SJSA1 (cell line): ENCODE data around the gene ADCYAP1R1. TPM values are rescaled to one million over a fixed set of nuclear protein-coding genes. Genes with fewer than 3 reads are reported as not detected.

Experiments used
- DNase-seq, 2 experiments: peaks; one replicate each; pipeline ENCODE4 v3.0.0-alpha.2; 2015 to 2020; ENCODE audit warnings: low spot score in 2 of 2, low read depth in 1 of 2
- H3K27ac ChIP-seq: fragments of 250-450 bp; sonication (Bioruptor Pico); 2 replicates; pipeline ENCODE4 v1.5.1; 2020; ENCODE audit warnings: mild to moderate bottlenecking, moderate library complexity
- H3K27me3 ChIP-seq: fragments of 250-450 bp; sonication (Bioruptor Pico); replicated peaks from 2 replicates; pipeline ENCODE4 v1.5.1; 2020; ENCODE audit warnings: mild to moderate bottlenecking, moderate library complexity
- H3K36me3 ChIP-seq: fragments of 250-450 bp; sonication (Bioruptor Pico); 2 replicates; pipeline ENCODE4 v1.5.1; 2020; ENCODE audit warnings: mild to moderate bottlenecking
- H3K4me1 ChIP-seq: fragments of 250-450 bp; sonication (Bioruptor Pico); replicated peaks from 2 replicates; pipeline ENCODE4 v1.6.1; 2021; ENCODE audit warnings: mild to moderate bottlenecking
- H3K4me3 ChIP-seq: fragments of 250-450 bp; sonication (Bioruptor Pico); 2 replicates; pipeline ENCODE4 v1.5.1; 2020; ENCODE audit warnings: mild to moderate bottlenecking
- H3K9me3 ChIP-seq: fragments of 250-450 bp; sonication (Bioruptor Pico); replicated peaks from 2 replicates; pipeline ENCODE4 v1.5.1; 2020; ENCODE audit warnings: mild to moderate bottlenecking
- total RNA-seq: library from RNA; depleted of rRNA; stranded (reverse); fragments of >200 nt; shearing (Covaris generic); gene quantifications from 2 replicates; pipeline ENCODE4 v1.2.3, GENCODE V29; 2014

The ADCYAP1R1 gene
- total RNA-seq, 1 experiment from 2014 or later = not detected

DNA sequence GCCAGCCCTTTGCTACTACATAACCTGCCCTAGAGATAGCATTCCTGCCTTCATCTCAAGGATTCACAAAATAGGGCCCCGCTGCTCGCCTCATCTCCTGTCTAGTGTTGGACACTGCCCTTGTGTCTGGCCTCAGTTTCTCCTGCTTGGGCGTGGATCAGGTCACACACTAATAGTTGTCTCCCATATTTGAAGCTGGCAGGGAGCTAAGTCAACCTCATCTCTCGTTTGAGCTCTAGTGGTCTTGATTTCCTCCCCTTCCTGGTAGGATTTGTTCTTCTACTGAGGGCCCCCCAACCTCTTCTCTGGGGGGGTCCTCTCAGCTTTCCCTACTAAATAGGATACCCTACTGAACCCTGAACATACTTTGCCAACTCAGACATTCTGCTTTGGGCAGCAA lies 42.2 kb downstream of the ADCYAP1R1 start:
- Histone ChIP-seq H3K9me3 (no peaks in the 10 kb centered on the region), H3K27me3 (0 out of 2 replicates have a peak, but pooled peaks cover 7% of the 10 kb centered on the region), H3K36me3 (no peaks in the 10 kb centered on the region), H3K4me1 (no peaks in the 10 kb centered on the region), H3K4me3 (no peak overlapping the region), H3K27ac (no peak overlapping the region)
- DNase-seq = no peak

DNA sequence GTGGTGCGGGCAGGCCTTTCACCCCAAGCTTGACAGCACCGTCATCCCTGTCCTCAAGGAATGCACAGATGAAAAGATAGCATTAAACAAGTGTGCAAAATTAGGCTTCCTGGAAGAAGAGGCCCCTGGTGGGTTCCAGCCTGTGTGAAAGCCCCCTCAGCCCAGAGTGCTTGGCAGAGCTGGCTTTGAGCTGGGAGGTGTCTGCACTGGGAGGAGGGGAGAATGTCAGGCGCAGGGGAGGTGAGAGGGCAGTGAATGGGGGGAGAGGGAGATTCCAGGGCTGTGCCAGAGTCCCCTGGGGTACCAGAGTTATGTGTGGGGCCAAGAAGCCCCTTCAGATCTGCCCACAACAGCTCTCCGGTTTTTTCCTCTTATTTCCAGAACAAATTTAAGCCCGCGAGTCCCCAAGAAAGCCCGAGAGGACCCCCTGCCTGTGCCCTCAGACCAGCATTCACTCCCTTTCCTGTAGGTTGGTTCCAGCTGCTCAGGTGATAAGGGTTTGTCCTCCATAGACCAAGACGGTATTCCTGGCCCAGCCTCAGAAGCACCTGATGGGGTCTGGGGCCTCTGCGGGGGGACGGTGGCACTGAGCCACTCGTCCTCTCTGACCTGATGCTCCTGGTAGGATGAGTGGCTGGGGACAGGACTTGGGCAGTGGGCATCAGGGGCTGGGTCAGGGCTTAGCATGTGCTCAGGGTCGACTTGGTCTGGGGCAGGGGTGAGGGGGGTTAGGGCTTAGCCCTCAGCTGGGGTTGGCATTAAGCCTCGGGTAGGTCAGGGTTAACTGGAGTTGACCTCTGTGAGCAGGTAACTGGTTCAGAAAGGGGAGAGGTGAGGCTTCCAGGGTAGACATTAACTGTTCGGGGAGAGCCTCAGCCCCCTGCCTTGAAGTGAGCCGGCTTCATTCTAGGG lies 43.4 kb downstream of the ADCYAP1R1 start:
- Histone ChIP-seq H3K4me3 (no peak overlapping the region), H3K27ac (no peak overlapping the region), H3K27me3 (0 out of 2 replicates have a peak, but pooled peaks cover 7% of the 10 kb centered on the region), H3K36me3 (no peaks in the 10 kb centered on the region), H3K9me3 (no peaks in the 10 kb centered on the region), H3K4me1 (no peaks in the 10 kb centered on the region)
- DNase-seq = peak in 1 of 2 experiments; percentile 30

GRCh38 chr7:31096198-31096876 lies 44.2 kb downstream of the ADCYAP1R1 start:
- Histone ChIP-seq H3K36me3 (no peaks in the 10 kb centered on the region), H3K9me3 (no peaks in the 10 kb centered on the region), H3K27ac (no peak overlapping the region), H3K4me3 (no peak overlapping the region), H3K4me1 (no peaks in the 10 kb centered on the region), H3K27me3 (0 out of 2 replicates have a peak, but pooled peaks cover 5% of the 10 kb centered on the region)
- peak in 1 of 2 experiments; percentile 37 for DNase-seq

DNA sequence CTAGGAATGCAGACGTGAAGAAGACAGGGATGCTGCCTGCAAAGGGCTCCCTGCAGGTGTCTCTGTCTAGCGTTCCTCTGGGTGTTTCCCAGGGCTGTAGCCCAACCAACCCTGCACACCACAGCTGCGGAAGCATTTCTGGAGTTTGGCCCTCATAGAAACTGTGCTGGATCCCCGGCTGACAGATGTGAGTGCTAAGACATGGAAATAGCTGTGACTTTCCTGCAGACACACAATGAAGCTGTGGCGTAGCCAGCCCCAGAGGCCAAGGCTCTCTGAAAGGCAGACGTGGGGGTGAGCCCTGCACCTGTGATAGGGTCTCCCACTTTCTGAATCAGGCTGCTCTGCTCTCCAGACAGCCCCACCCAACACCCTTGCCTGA lies 44.8 kb downstream of the ADCYAP1R1 start:
- 0 out of 2 replicates have a peak, but pooled peaks cover 3% of the 10 kb centered on the region for H3K27me3 ChIP-seq
- DNase-seq = peak in 1 of 2 experiments; percentile 28
- no peak overlapping the region for H3K27ac ChIP-seq
- no peaks in the 10 kb centered on the region for H3K36me3 ChIP-seq
- H3K9me3 ChIP-seq = no peaks in the 10 kb centered on the region
- H3K4me3 ChIP-seq = no peak overlapping the region
- no peaks in the 10 kb centered on the region for H3K4me1 ChIP-seq

GRCh38 chr7:31098642-31099360 lies 46.7 kb downstream of the ADCYAP1R1 start:
- H3K27me3 ChIP-seq = 0 out of 2 replicates have a peak, but pooled peaks cover 3% of the 10 kb centered on the region
- H3K9me3 ChIP-seq = no peaks in the 10 kb centered on the region
- H3K4me3 ChIP-seq = no peak overlapping the region
- H3K4me1 ChIP-seq = no peaks in the 10 kb centered on the region
- no peak overlapping the region for H3K27ac ChIP-seq
- no peaks in the 10 kb centered on the region for H3K36me3 ChIP-seq
- DNase-seq = peak in 1 of 2 experiments; percentile 22

DNA sequence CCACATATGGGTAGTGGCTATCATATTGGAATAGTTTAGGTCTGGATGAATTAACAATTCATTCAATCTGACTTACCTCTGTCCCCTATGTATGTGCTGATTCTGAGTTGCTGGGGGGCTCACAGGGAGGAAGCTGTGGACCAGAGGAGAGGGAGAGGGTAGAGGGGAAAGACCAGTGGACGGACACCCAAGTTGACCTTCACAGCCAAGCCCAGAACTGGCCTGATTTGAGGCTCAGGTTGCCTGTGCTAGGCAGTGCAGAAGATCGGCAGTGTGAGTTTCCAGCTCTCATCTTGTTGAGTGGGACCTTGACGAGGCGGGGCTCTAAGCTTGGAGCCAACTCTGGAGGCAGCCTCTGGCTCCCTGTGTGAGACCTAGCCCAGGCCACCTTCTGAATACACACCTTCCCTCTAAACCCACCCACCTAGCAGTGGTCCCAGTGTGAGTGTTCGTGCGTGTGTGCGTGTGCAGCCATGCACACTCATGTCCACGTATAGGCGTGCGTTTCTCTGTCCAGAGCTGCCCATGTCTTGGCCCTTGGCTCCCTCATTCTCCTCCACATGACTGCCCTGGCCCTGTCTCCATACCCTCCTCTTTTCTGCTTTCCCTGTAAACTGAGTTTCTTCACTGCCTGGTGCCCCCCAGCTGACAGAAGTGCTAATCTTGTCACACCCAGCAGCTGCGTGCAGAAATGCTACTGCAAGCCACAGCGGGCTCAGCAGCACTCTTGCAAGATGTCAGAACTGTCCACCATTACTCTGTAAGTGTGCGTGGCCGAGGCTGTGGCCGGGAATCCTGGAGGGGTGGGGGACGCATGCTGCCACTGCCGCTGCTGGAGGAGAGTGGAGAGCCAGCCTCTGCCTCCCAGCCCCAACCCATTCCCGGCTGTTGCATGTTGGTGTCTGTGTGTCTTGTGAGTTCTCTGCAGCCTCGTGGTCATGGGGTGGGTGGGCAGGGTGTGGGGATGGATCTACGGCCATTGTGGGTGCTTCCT lies 47.6 kb downstream of the ADCYAP1R1 start:
- H3K4me3 ChIP-seq = no peak overlapping the region
- H3K27ac ChIP-seq = no peak overlapping the region
- no peaks in the 10 kb centered on the region for H3K36me3 ChIP-seq
- H3K9me3 ChIP-seq = no peaks in the 10 kb centered on the region
- H3K4me1 ChIP-seq = no peaks in the 10 kb centered on the region
- 0 out of 2 replicates have a peak, but pooled peaks cover 3% of the 10 kb centered on the region for H3K27me3 ChIP-seq
- peak in 1 of 2 experiments; percentile 37 for DNase-seq

GRCh38 chr7:31100445-31100844 lies 48.3 kb downstream of the ADCYAP1R1 start:
- Histone ChIP-seq H3K27ac (no peak overlapping the region), H3K27me3 (0 out of 2 replicates have a peak, but pooled peaks cover 3% of the 10 kb centered on the region), H3K9me3 (no peaks in the 10 kb centered on the region), H3K4me1 (no peaks in the 10 kb centered on the region), H3K4me3 (no peak overlapping the region), H3K36me3 (no peaks in the 10 kb centered on the region)
- no peak for DNase-seq

DNA sequence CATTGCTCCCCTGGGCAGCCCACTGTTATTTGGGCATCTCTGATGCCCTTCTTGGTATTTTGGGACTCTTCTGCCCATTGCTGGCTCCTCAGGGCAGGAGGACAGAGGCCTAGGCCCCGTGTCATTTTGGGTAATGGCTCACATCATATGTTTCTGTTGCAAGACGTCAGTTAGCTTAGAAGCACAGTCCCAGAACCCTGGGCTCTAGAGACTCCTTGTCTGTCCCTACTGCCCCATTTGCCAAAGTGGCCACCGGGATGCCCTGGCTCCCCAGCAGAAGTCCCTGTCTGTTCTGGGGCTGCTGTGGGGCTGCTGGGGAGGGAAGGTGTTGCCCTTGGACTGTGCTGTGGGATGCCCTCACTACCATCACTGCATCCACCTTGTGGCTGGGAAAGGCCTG lies 48.8 kb downstream of the ADCYAP1R1 start:
- Histone ChIP-seq H3K4me1 (no peaks in the 10 kb centered on the region), H3K4me3 (no peak overlapping the region)

DNA sequence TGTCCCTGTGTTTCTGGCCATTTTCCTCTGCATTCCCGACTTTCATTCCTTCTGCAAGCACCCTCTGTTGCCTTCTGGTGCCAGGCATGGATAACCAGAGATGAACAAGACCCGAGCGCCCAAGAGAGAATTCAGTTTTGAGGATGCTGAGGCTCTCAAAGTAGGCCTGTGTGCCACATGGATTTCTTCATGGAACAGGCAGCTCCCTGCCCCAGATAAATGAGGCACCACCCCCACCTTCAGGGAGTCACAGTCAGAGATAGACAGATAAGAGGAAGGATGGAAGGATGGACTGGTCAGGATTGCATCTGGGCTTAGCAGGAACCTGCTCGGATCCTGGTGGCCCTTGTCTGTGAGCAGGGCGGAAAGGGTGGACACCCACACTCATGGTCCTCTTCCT lies 49.4 kb downstream of the ADCYAP1R1 start:
- Histone ChIP-seq H3K27me3 (0 out of 2 replicates have a peak, but pooled peaks cover 3% of the 10 kb centered on the region), H3K9me3 (no peaks in the 10 kb centered on the region)
- DNase-seq = peak in 1 of 2 experiments; percentile 28

More for the DNA sequence above, 48.8 kb downstream of the ADCYAP1R1 start:
- Histone ChIP-seq H3K27ac (no peak overlapping the region), H3K9me3 (no peaks in the 10 kb centered on the region), H3K36me3 (no peaks in the 10 kb centered on the region), H3K27me3 (0 out of 2 replicates have a peak, but pooled peaks cover 3% of the 10 kb centered on the region)
- DNase-seq = peak in 1 of 2 experiments; percentile 20

DNA sequence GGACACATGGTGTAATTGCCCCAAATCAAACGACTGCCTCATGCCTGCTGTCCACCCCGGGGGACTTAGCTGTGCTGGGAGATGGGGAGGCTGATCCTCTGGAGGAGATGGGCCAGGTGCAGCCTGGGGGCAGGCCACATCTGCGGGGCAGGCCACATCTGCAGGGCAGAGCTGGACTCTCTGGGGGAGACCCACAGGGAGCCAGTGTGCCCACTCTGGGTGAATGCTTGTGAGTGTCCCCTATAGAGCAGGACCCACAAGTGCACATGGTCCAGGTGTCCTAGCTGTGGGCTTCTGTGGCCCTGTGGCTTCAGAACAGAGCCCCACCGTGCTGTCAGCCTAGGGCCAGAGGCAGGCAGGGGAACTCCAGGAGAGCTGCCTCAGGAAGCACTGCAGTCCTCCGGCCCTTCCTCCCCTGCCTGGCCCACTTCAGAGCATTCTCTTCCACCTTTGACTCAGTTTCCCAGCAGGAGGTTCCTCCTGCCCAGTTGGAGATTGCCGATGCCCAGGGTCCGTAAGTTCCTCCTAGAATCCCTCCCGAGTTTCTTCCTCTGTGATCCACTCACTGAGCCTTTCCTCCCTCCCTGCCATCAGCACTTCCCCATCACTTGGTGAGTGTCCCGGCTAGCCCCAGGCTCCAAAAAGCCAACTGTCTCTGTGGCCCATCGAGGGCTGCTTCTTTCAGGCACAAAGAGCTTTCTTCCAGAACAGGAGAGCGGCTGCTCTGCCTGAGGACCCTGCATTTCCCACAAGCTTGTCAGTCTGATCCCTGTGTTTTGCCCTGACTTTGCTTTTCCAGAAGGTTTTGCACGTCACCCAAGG lies 50.3 kb downstream of the ADCYAP1R1 start:
- H3K27ac ChIP-seq = no peak overlapping the region
- no peaks in the 10 kb centered on the region for H3K4me1 ChIP-seq
- peak in 1 of 2 experiments; percentile 29 for DNase-seq
- 0 out of 2 replicates have a peak, but pooled peaks cover 3% of the 10 kb centered on the region for H3K27me3 ChIP-seq
- no peak overlapping the region for H3K4me3 ChIP-seq
- H3K9me3 ChIP-seq = no peaks in the 10 kb centered on the region
- no peaks in the 10 kb centered on the region for H3K36me3 ChIP-seq

More for the DNA sequence above, 49.4 kb downstream of the ADCYAP1R1 start:
- no peak overlapping the region for H3K4me3 ChIP-seq
- no peaks in the 10 kb centered on the region for H3K36me3 ChIP-seq
- no peak overlapping the region for H3K27ac ChIP-seq
- H3K4me1 ChIP-seq = no peaks in the 10 kb centered on the region

- Histone ChIP-seq H3K4me1 (no peaks in the 10 kb centered on the region), H3K27ac (no peak overlapping the region), H3K27me3 (0 out of 2 replicates have a peak, but pooled peaks cover 3% of the 10 kb centered on the region)
Observed at GRCh38 chr7:31102973-31103850, 51.1 kb downstream of the ADCYAP1R1 start.

More at GRCh38 chr7:31102973-31103850, 51.1 kb downstream of the ADCYAP1R1 start:
- Histone ChIP-seq H3K4me3 (no peak overlapping the region), H3K36me3 (no peaks in the 10 kb centered on the region), H3K9me3 (no peaks in the 10 kb centered on the region)
- peak in 1 of 2 experiments; percentile 23 for DNase-seq
